Measurements from ENCODE around the gene PPFIBP1.

Gene PPFIBP1

DNA sequence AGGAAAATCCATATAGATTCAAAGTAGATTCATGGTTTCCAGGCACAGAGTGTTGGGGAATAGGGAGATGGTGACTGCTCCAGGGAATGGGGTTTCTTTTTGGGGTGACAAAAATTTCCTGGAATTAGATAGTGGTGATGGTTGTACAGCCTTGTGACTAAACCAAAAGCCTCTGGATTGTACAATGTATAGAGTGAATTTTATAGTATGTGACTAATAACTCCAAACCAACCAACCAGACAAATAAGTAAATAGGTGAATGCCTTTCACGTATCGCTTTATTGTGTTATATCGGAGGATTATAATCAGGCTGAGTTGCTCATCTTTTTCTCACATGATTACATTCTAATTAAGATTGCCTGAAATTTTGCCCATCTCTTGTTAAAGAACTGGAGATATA lies 24.6 kb upstream of the PPFIBP1 start:
- DNase-seq (ENCODE audit: low read depth, low spot score): no peak
- in situ Hi-C loops (cut with HindIII; ENCODE audit: low sequenced_read_pairs): no loop called here
- no peak for TF ChIP-seq CTCF (IDR thresholded peaks at IDR 0.05; ENCODE audit: low read depth, low read length)
- H3K4me3 ChIP-seq (ENCODE audit: low read depth, low read length): no peak overlapping the region

DNA sequence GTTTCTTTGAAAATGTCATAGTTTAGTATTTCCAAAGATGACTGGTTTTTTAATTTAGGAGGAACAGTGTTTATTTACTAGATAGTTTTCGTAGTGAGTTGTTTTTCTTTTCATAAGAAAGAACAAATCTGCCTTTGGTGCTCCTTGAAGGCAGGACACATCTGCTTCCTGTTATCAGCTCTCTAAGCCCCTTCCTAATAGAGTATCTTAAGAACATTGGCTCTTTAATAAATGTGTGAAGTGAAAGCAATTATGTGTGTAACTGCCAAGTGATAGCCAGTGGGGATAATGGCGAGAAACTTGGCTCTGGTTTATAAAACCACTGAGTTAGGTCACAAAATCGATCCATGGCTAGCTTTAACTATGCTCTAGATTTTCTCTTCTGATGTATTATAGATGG lies 23.5 kb upstream of the PPFIBP1 start:
- no peak overlapping the region for H3K4me3 ChIP-seq (ENCODE audit: low read depth, low read length)
- in situ Hi-C loops (cut with HindIII; ENCODE audit: low sequenced_read_pairs): no loop called here
- DNase-seq (ENCODE audit: low read depth, low spot score): no peak
- no peak for TF ChIP-seq CTCF (IDR thresholded peaks at IDR 0.05; ENCODE audit: low read depth, low read length)

DNA sequence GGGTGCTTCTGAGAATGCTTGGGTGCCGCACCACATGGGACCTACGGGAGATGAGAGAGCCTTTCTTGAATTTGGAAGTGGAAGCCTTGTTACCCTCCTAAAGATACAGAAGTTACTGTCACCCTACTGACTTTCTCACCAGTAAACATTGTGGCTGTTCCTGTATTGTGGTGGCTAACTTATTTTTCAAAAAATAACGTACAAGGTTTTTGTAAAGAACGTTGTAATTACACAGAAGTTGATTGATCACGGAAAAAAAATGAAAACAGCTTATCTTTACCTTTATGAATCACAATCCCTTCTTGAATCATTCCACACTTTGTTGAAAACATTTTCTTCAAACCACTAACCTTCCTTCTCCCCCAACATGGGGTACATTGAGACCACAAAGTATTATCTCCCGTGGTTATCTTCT lies 22.0 kb upstream of the PPFIBP1 start:
- no peak for TF ChIP-seq CTCF (IDR thresholded peaks at IDR 0.05; ENCODE audit: low read depth, low read length)
- no peak for DNase-seq (ENCODE audit: low read depth, low spot score)
- in situ Hi-C loops (cut with HindIII; ENCODE audit: low sequenced_read_pairs): no loop called here
- no peak overlapping the region for H3K4me3 ChIP-seq (ENCODE audit: low read depth, low read length)

- DNase-seq (ENCODE audit: low read depth, low spot score): peak; percentile 29
- H3K4me3 ChIP-seq (ENCODE audit: low read depth, low read length): no peak overlapping the region
- no peak for TF ChIP-seq CTCF (IDR thresholded peaks at IDR 0.05; ENCODE audit: low read depth, low read length)
- in situ Hi-C loops (cut with HindIII; ENCODE audit: low sequenced_read_pairs): no loop called here
Observed at GRCh38 chr12:27504507-27504906, 19.5 kb upstream of the PPFIBP1 start.

GRCh38 chr12:27505109-27505508 lies 18.9 kb upstream of the PPFIBP1 start:
- in situ Hi-C loops (cut with HindIII; ENCODE audit: low sequenced_read_pairs): no loop called here
- no peak for TF ChIP-seq CTCF (IDR thresholded peaks at IDR 0.05; ENCODE audit: low read depth, low read length)
- peak; percentile 78 for DNase-seq (ENCODE audit: low read depth, low spot score)
- no peak overlapping the region for H3K4me3 ChIP-seq (ENCODE audit: low read depth, low read length)

DNA sequence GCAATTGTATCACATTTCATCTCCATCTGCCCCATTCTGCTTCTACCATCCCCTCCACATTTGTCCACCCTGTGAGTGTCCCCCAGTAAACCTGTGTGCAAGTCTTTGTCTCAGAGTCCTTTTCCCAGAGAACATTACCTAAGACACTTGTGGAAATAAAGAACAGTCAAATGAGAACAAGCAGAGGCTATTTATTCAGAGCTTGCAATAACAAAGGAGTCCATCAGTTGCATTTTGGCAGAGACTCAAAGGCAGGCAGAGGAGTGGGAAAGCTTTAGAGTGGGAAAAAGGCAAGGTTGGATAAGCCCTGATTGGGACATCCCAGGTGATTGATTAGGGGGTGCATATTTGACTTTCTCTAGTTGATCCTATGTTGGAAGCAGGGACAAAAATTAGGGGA lies 18.2 kb upstream of the PPFIBP1 start:
- H3K4me3 ChIP-seq (ENCODE audit: low read depth, low read length): no peak overlapping the region
- in situ Hi-C loops (cut with HindIII; ENCODE audit: low sequenced_read_pairs): no loop called here
- DNase-seq (ENCODE audit: low read depth, low spot score): peak; percentile 53
- TF ChIP-seq CTCF (IDR thresholded peaks at IDR 0.05; ENCODE audit: low read depth, low read length): no peak

- no peak for DNase-seq (ENCODE audit: low read depth, low spot score)
- no peak for TF ChIP-seq CTCF (IDR thresholded peaks at IDR 0.05; ENCODE audit: low read depth, low read length)
- no peak overlapping the region for H3K4me3 ChIP-seq (ENCODE audit: low read depth, low read length)
- in situ Hi-C loops (cut with HindIII; ENCODE audit: low sequenced_read_pairs): no loop called here
Observed at GRCh38 chr12:27506645-27507189, 17.3 kb upstream of the PPFIBP1 start.
